HG02885 (cell line): ENCODE measurements around the gene ARNT2.

Source experiments
- ATAC-seq: cut with Tn5 transposase; IDR thresholded peaks from one replicate; pipeline ENCODE4 v1.9.1; 2021; ENCODE audit warnings: mild to moderate bottlenecking; ENCODE audit not compliant: unreplicated experiment, poor library complexity

The ARNT2 gene

DNA sequence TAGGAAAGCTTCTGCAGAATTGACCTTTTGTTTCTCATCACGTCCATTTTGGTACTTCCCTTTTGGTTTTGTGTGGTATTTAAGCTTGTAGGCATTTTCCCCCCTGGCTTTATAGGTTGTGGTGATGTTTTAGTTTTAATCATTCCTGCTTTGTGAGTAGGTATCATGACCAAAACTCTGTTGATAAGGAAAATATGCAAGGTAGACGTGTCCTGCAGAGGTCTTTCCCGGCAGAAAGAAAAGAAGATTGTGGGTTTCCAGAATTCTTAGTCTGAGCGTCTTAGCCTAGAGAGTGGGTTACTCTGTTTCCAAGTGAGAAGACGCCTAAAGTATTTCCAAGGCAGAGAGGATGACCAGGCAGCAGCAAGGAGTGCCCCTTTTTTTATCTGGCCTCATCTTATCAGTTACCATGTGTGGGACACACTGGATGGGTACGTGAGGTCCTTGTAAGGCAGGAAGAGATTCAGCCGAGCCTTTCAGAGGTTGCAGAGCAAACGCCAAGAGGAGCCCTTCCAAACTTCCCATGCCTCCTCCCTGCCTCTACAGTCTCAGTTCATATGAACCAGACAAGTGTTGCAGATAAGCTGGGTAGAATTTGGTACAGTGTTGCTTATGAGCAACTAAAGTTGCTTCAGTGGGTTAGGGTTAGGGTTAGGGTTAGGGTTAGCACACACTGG, 58.8 kb downstream of the ARNT2 start:
- ATAC-seq = no peak

DNA sequence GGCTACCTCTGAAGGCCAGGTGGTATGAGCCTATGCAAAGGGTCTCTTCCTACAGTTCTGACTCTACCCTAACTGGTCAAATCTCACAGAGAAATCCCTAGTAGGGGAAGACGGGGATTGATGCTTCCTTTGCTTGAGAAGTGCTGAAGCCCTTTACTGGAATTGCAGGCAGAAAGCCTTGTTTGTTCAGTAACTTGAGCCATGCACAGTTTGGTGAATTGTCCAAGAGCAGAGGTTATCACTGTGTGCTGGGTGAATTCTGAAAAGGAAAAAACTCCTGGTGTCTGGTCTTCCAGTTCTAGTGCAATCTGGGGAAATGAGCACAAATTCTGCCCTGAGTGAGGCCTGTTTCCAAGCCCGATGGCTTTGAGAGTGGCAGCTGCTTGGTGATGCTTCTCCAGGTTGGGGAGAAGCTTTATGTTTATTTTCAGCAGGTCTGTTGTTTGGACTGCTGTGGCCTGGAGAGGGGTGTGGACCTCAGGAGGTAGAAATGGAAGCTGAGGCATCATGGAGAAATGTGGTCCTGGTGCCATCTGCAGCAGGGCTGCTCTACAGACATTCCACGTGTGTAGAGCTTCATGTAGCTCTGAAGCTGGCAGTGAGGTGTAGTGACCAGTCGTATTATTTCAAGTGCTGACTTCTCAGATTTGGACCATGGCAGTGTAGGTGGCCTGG, 60.9 kb downstream of the ARNT2 start:
- ATAC-seq = no peak

DNA sequence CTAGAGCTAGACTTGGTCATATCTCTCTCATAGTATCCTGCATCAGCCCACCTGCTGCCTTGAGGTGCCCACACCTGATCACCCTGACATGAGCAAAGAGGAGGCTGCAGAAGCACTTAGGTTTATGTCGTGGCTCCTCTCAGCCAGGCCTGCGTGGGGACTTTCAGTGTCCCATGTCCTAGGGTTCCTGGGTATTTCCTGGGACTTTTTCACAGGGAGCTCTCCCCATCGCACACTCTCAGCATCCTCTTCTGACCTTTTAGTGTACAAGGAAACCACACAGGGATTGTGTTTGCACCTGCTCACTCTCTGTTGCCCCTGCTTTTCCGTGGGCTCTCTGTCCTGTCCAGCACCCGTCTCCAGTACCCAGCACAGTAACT, 61.4 kb downstream of the ARNT2 start:
- no peak for ATAC-seq

DNA sequence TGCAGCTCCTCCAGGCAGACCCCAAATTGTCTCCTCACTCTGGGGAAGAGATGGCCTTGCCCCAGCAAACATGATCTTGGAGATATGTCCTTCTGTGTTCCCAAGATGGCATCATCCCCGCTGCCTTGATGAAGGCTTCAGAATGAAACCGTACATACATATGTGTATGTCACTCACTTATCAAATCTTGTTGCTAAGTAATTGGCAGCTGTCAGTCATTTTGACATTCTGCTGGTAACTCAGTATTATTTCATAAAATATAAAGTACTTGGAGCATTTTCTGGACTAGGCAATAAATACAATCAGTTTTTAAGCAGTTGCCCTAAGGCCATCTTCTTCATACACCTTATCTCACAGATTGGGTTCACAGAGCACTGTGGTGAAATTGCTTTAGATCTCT, 62.4 kb downstream of the ARNT2 start:
- ATAC-seq = no peak

DNA sequence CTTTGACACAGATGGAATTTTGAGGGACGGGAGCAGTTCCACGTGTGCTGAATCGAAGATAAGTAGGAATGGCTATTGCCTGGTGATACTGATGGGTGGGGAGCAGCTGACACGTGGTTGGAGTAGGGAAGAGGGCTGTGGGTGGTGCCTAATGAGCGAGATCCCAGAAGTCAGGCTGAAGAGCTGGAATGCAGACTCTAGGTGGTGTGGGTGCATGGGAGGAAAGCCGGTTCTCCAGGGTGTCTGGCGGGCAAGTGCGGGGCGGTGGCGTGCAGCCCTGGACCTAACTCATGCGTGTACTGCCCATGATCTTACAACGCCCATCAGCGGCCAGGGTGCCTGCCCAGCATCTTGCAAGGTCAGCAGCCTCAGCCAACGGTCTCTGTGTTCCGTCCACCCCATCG, 63.1 kb downstream of the ARNT2 start:
- no peak for ATAC-seq

DNA sequence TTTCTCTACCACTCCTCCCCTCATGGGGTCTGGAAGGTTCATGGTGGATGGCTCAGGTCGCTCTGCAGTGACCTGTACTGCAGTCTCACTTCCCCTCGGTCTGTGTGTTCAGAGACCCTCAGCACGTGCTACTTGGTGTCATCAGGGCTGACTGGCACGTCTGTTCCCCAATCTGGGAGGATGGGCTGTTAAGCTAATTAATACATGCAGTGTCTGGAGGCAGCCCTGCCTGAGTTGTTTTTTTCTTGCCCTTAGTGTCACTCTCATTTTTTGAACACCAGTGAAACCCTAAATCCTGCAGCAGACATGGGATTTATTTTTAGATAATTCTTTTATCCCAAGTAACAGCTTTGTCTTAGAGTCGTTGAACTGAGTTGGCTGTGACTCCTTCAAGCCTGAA, 64.6 kb downstream of the ARNT2 start:
- no peak for ATAC-seq

DNA sequence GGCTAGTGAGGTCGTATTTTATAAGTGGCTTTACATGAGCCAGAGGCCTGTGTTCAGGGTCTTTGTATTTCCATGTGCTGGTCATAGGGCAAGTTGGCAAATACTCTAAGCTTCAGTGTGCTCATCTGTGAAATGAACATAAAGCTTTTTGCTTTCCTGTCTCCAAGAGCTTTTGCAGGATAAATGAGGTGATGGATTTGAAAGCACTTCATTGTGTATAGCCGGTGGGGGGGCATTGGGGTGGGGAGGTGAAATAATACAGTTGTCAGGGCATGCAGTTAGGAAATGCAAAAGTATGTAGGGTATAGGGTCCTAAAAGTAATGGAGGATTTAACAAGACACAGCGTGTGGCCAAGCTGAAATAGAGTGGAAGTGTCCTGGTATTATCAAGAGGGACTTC, 67.7 kb downstream of the ARNT2 start:
- no peak for ATAC-seq

DNA sequence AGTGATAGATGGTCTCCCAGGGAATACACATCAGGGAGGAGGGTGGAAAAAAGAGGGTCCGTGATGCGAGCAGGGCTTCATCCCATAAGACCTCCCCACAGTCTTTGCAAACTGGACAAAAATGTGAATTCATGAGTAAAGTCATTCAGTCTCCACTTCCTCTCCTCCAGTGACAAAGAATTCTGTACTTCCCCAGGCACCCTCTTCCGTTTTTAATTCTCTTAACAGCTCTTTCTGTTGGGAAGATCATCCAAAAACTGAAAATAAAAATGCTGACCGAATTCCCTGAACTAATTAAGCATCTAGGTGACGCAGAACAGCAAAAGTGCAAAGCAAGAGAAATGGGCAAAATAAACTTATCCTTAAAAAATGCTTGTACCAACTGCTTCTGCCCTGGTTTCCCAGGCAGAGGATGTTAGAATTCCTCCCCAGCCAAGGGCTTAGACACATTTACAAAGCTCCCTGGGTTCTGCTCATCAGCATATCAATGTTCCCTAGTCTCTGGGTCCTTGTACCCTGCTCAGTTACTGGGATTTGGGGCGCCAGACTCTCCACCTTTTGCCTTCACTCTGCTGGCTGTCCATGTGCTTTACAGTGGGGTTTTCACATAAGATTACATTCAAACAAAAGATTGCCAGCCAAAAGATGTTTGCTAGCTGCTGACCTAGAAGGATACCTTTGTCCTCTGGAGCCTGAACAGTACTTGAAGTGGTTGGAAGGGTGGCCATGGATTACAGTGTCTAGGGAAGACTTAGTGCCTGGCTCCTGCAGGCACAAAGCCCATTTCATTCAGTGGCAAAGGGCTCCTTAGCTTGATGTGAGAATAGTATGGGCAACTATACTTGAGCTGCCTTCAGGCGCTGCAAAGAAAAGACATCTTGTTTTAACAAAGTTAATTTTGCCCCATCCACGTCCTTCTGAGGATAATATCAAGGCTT, 69.4 kb downstream of the ARNT2 start:
- ATAC-seq = no peak

DNA sequence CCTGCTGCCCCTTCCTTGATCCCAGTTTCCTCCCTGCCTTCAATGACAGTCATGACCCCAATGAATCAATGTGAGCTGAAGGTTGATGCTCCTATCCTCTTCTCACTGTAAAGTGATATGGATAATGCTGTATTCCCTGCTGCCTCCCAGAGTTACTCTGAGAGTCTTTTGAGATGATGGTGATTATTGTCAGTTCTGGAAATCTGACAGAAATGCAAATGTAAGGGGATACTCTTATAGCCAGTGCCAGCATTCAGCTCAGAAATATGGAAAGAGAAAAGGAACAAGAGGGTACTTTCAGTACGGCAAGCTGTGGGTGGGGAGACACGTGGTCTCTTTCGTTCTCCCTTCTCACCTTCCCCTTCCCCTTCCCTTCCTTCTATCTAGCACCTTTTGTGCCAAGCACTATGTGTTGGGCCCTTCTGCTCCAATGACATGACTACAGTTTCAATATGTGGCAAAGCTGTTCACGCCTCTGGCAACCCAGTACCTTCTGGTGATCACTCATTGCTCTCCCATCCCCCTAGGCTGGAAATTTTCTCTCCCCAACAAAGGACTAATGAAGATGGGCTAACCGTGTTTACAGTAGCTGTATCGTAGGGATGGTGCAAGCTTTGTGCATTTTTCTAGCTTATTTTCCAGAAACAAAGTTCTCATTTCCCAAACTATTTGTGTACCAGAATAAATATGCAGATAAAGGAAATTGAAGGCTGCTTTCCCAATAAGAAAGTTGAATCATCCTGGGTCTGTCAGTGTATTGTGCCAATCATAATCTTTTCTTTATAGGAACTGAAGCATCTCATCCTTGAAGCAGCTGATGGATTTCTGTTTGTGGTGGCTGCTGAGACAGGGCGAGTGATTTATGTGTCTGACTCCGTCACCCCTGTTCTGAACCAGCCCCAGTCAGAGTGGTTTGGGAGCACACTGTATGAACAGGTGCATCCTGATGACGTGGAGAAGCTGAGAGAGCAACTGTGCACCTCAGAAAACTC, 70.3 kb downstream of the ARNT2 start:
- no peak for ATAC-seq

DNA sequence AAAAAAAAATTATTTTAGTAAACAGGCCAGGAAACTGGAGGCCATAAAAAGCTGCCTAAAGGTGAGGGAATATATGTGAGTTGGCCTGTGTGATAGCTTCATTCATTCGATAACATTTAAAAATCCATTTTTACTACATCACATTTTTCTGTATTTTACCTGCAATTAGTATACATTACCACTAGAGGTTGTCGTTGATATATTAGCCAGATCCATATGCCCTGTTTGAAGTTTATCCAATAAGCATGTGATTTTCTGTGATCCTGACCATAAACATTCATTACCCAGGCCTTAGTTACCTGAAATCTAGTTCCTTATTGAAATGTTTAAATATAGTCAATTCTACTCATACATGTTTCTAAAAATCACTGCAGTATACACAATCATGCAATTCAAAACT, 71.4 kb downstream of the ARNT2 start:
- ATAC-seq = no peak

DNA sequence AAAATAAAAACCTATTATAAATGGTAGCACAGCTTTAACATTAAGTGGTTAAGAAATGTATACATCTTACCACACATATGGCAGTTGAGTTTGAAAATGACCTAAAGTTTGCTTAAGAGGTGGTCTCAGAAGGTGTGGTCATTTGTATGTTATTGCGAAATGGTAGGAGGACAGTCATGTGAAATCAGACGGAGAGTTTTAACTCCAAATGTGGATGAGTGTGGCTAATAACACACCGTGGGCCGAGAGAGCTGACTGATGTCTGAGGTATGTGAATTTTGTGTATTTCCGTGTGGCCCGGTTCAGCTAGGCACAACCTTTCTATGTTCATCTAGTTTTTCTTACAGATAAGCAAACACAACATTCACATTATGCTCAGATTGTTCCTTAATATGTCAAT, 71.9 kb downstream of the ARNT2 start:
- ATAC-seq = no peak

DNA sequence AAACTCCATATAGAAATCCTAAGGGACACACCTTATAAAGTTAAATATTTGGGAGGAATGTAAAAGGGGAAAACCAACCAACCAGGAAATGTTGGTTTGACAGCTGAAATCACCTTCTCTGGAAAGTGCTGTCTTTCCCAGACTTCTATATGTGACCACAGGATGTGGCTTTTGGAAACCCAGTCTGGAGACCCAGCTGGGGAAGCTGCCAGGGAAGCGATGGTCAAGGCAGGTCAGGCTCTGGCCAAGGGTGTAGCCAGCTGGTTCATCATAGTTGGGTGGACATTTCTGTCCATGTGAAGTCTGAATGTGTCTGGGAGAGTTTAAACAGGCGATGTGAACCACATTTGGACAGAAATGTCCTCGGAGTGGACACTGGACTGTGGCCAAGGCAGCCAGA, 73.9 kb downstream of the ARNT2 start:
- ATAC-seq = no peak

DNA sequence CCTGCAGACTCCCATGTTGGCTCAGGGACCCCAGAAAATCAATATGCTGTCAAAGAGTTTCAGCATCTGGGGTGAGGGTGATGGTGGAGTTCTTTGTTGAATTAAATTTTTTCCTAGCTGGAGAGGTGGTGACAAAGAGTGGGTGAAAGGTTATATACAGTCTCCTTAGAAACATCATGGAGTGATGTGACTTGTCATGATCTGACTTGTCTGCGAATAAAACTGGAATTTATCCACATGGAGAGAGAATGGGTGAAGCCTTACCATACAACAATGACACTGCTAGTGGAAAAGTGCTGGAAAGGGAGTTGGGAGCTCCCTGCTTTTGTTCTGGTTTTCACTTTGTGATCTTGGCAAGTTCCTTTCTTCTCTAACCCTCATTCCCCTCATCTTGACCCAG, 75.0 kb downstream of the ARNT2 start:
- no peak for ATAC-seq

DNA sequence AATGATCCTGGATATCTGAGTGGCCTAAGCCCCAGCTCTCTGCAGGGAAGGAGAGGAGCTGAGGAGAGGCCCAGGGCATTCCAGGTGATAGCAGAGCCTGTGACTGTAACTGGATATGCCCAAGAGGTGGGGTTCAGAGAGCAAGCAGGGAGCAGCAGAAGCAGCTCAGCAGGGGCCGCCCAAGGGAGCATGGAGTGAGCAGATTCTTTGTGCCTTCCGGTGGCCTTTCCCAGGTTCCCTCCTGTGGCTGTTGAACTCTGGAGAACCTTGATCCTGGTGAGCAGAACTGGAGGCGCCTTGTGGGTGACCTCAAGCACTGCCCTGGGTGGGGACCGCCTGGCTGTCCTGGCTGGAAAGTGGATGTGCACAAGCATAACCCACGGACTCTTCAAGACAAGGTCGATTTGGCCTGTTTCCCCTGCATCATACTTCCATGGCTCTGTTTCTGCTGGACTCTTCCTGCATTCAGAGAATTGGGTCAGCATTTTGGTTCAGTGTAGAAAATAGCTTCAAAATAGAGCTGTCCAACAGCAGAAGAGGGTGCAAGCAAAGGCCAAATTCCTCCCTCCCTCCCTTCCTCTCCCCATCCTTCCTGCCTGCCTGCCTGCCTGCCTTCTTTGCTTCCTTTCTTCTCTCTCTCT, 76.1 kb downstream of the ARNT2 start:
- no peak for ATAC-seq

DNA sequence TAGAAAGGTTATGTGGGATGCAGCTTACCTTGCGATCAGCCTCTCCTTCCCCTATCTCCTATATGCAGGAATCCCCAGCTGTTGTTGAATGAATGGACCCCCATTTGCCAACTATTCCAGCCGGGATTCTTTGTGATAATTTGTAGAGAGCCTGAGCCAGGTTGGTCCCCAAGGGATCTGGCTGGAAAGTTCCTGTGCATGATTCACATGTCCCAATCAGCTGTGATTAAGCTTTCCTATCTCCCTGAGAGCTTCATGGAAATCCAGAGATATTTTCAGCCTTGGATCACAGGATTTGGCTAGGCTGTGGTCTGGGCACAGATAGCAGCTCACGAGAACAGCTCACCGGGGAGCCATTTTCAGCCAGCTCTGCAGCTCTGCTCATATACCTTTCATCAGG, 76.7 kb downstream of the ARNT2 start:
- no peak for ATAC-seq

DNA sequence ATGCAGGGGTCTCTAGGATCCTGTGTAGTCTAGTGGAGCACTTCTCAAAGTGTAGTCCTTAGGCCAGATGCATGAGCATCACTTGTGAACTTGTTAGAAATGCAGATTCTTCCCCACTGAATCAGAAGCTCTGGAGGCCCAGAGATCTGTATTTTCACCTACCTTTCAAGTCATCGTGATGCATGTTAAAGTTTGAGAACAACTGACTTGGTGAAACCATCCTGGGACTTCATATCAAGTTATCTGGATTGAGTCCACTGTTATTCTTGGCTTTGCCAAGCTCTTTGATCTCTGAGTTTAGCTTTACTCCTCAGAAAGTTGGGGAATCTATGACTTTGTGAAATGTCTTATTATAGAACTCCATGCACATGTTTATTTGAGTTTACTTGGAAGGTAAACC, 78.5 kb downstream of the ARNT2 start:
- no peak for ATAC-seq

DNA sequence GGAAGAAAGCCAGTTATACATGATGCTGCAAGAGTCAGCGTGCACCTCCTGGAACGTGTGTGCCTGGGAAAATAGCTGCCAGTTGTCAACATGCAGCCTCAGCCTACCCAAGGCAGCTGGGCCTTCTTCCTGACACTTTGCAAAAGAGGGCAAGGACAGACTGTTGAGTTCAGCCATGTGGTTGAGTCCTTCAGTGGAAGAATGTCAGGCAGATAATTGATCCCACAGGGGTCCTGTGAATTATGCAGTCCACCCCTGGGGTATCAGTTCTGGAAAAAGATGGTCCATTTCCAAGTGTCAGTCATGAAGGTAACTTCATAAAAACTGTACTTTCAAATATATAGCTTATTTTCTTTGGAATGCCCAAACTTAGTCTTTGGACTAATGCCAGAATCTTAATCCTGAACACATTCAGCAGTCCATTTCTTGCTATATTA, 79.6 kb downstream of the ARNT2 start:
- ATAC-seq = no peak

DNA sequence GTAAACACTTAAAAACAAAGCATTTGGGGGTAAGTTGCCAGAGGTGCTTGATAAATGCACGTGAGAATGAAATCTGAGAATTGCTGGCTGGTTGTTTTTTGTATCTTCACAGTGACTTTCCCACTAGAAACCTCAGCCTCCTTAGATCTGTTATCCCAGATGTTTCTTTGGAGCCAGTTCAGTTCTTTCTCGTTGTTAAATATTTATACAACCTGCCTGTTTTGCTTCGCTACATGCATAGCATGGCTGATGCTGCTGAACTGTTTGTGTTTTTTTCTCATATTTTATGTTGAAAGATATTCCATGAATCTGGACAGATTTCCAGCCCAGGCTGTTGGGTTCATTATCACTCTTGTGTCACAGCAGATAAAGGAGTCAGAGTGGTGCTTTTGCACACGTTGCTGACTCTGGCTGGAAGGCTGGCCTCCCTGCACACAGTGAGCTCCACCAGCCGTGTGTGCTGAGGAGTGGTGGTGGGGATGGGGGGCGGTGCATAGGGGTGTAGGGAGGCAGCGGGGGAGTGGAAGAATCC, 80.2 kb downstream of the ARNT2 start:
- ATAC-seq = no peak

DNA sequence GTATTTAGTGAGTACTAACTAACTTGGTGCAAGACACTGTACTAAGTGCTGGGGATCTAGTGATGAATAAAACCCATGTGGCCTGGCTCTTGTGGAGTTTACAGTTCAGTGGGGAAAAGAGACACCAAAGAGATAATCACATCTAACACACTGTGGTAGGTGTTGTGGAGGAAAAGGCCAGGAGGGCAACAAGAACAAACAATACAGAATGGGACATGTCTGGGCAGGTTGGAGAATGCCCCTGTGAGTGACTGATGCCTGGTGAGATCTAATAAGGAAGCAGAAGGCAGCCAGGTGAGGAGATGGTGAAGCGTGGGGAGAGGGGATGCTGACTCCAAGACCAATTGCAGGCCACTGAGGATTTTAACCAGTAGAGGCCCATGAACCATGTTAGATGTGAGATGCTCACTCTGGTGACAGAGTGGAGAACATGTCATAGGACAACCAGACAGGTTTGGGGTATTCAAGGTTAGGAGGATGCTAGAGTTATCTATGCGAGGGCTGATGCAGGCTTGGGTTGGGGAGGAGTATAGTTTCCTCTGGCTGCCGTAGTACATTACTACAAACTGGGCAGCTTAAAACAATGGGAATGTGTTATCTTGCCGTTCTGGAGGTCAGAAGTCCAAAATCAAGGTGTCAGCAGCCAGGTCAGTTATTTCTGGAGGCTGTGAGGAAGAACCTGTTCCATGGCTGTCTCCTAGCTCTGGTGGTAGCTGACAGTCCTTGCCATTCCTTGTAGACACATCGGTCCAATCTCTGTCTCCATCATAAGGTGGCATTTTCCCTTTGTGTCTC, 81.4 kb downstream of the ARNT2 start:
- ATAC-seq = no peak
